OCI-LY1 (cell line): Measurements from ENCODE around the gene LDAH.
A peak's percentile ranks its signal among the peaks of the same experiment; 100 is the strongest.

ENCODE experiments used
- H2AFZ ChIP-seq: fragments of 200-600 bp; sonication (generic), shearing (Covaris generic); 2 replicates; pipeline ENCODE4 v1.6.0; 2014; ENCODE audit warnings: antibody characterized with exemption, mild to moderate bottlenecking, low read length
- H3F3A ChIP-seq: fragments of 200-600 bp; sonication (generic), shearing (Covaris generic); 2 replicates; pipeline ENCODE4 v1.6.0; 2014; ENCODE audit warnings: mild to moderate bottlenecking, antibody characterized with exemption, low read length, moderate library complexity; ENCODE audit not compliant: insufficient read depth
- H3K27ac ChIP-seq: fragments of 200-600 bp; sonication (generic); 2 replicates; pipeline ENCODE4 v1.5.1; 2014; ENCODE audit warnings: low read length, mixed run types, mild to moderate bottlenecking, low read depth; ENCODE audit not compliant: poor library complexity, severe bottlenecking
- H3K27me3 ChIP-seq: fragments of 200-600 bp; sonication (generic); 2 replicates; pipeline ENCODE4 v1.6.0; 2014; ENCODE audit warnings: antibody characterized with exemption, mild to moderate bottlenecking, low read length, moderate library complexity; ENCODE audit not compliant: insufficient read depth
- H3K36me3 ChIP-seq: fragments of 200-600 bp; sonication (generic); 2 replicates; pipeline ENCODE4 v1.6.1; 2014; ENCODE audit warnings: mild to moderate bottlenecking, antibody characterized with exemption, low read length, moderate library complexity, mixed read lengths; ENCODE audit not compliant: insufficient read depth
- H3K4me1 ChIP-seq: fragments of 200-600 bp; sonication (generic); 2 replicates; pipeline ENCODE4 v1.5.1; 2014; ENCODE audit warnings: mild to moderate bottlenecking, low read length, moderate library complexity; ENCODE audit not compliant: insufficient read depth, severe bottlenecking
- H3K4me2 ChIP-seq: fragments of 200-600 bp; sonication (generic), shearing (Covaris generic); 2 replicates; pipeline ENCODE4 v1.6.1; 2014; ENCODE audit warnings: low read length
- H3K4me3 ChIP-seq: fragments of 200-600 bp; sonication (generic); 2 replicates; pipeline ENCODE4 v1.5.1; 2014; ENCODE audit warnings: low read length, low read depth, mild to moderate bottlenecking, mixed read lengths; ENCODE audit not compliant: poor library complexity, severe bottlenecking
- H3K79me2 ChIP-seq: fragments of 200-600 bp; shearing (Covaris generic); 2 replicates; pipeline ENCODE4 v1.6.1; 2016; ENCODE audit warnings: mixed run types, low read length, mixed read lengths; ENCODE audit not compliant: insufficient read depth
- H3K9ac ChIP-seq: fragments of 200-600 bp; sonication (generic), shearing (Covaris generic); 2 replicates; pipeline ENCODE4 v1.6.1; 2014; ENCODE audit warnings: mild to moderate bottlenecking, low read length, mixed read lengths
- H3K9me2 ChIP-seq: fragments of 200-600 bp; sonication (generic), shearing (Covaris generic); 2 replicates; pipeline ENCODE4 v1.6.1; 2014; ENCODE audit warnings: low read depth, mild to moderate bottlenecking, low read length, mixed read lengths
- H3K9me3 ChIP-seq: fragments of 200-600 bp; shearing (Covaris generic); 2 replicates; pipeline ENCODE4 v1.6.1; 2014; ENCODE audit warnings: low read length, mixed read lengths
- H4K20me1 ChIP-seq: fragments of 200-600 bp; sonication (generic), shearing (Covaris generic); 2 replicates; pipeline ENCODE4 v1.6.0; 2016; ENCODE audit warnings: mild to moderate bottlenecking, low read length; ENCODE audit not compliant: insufficient read depth
- EZH2 ChIP-seq: fragments of 200-600 bp; sonication (generic), shearing (Covaris generic); IDR thresholded peaks from 2 replicates; pipeline ENCODE4 v1.8.0; 2017; ENCODE audit warnings: borderline replicate concordance, mixed run types, mild to moderate bottlenecking, antibody characterized with exemption, low read length, moderate library complexity, mixed read lengths
- TF ChIP-seq, protein P1 (sequence below): fragments of 200-600 bp; sonication (generic), shearing (Covaris generic); IDR thresholded peaks from 2 replicates; pipeline ENCODE4 v1.5.1; 2017; ENCODE audit warnings: mild to moderate bottlenecking, antibody characterized with exemption, low read length, moderate library complexity, mixed read lengths

Gene LDAH

DNA sequence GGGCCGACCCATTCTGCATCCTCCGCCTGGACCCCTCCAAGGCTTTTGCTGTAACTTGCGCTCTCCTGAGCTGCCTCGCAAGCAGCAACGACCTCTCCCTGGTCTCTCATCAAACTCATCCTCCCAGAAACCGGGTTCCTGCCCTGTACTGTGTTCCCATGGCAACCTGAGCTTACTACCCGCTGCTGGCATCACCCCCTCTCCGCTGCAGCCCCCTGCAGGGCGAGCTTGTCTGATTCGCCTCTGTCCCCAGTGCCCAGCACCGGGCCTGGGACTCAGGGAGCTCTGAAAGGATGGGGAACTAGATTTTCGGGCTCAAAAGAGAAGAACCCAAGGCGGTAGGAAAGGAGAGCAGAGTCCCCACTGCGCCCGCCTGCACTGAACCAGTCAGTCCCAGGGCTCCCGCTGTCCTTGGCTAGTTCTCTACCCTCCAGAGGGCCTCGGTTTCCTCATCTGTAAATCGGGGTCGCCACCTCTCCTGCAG, 172.5 kb downstream of the LDAH start:
- Histone ChIP-seq H3K79me2 (no peaks in the 10 kb centered on the region), H3K27me3 (no peaks in the 10 kb centered on the region), H2AFZ (no peak overlapping the region), H3K4me3 (peak overlapping the region; percentile 82), H3K4me1 (peaks cover 17% of the 10 kb centered on the region), H3K9me2 (no peaks in the 10 kb centered on the region), H3K27ac (no peak overlapping the region), H4K20me1 (no peaks in the 10 kb centered on the region), H3F3A (no peaks in the 10 kb centered on the region), H3K4me2 (peak overlapping the region; percentile 97), H3K9me3 (no peaks in the 10 kb centered on the region), H3K36me3 (no peaks in the 10 kb centered on the region), H3K9ac (peak overlapping the region; percentile 73)
- TF ChIP-seq, protein P1, sequence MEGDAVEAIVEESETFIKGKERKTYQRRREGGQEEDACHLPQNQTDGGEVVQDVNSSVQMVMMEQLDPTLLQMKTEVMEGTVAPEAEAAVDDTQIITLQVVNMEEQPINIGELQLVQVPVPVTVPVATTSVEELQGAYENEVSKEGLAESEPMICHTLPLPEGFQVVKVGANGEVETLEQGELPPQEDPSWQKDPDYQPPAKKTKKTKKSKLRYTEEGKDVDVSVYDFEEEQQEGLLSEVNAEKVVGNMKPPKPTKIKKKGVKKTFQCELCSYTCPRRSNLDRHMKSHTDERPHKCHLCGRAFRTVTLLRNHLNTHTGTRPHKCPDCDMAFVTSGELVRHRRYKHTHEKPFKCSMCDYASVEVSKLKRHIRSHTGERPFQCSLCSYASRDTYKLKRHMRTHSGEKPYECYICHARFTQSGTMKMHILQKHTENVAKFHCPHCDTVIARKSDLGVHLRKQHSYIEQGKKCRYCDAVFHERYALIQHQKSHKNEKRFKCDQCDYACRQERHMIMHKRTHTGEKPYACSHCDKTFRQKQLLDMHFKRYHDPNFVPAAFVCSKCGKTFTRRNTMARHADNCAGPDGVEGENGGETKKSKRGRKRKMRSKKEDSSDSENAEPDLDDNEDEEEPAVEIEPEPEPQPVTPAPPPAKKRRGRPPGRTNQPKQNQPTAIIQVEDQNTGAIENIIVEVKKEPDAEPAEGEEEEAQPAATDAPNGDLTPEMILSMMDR = no peak
- no peak for TF ChIP-seq EZH2

- H3K79me2 ChIP-seq = no peaks in the 10 kb centered on the region
- H3K9ac ChIP-seq = peak overlapping the region; percentile 73; the same call in 1 of the 2 replicates
- peak overlapping the region; percentile 82 for H3K4me3 ChIP-seq
- no peaks in the 10 kb centered on the region for H3K27me3 ChIP-seq
- H3K9me2 ChIP-seq = no peaks in the 10 kb centered on the region
- no peak for TF ChIP-seq EZH2
- TF ChIP-seq, protein P1 = no peak
- peaks cover 17% of the 10 kb centered on the region for H3K4me1 ChIP-seq
- no peaks in the 10 kb centered on the region for H3K9me3 ChIP-seq
- H3F3A ChIP-seq = no peaks in the 10 kb centered on the region
- no peaks in the 10 kb centered on the region; the same call in 1 of the 2 replicates for H3K36me3 ChIP-seq
- no peak overlapping the region for H3K27ac ChIP-seq
- H4K20me1 ChIP-seq = no peaks in the 10 kb centered on the region
- H2AFZ ChIP-seq = no peak overlapping the region
- peak overlapping the region; percentile 97 for H3K4me2 ChIP-seq
Observed at GRCh38 chr2:20649976-20650375, 172.9 kb downstream of the LDAH start.

GRCh38 chr2:20649576-20649975, 173.3 kb downstream of the LDAH start:
- H3K4me3 ChIP-seq = peak overlapping the region; percentile 82
- H3K4me2 ChIP-seq = peak overlapping the region; percentile 97

More at GRCh38 chr2:20649576-20649975, 173.3 kb downstream of the LDAH start:
- no peak overlapping the region for H2AFZ ChIP-seq
- TF ChIP-seq EZH2 = no peak
- TF ChIP-seq, protein P1 = no peak
- no peaks in the 10 kb centered on the region for H3K27me3 ChIP-seq
- no peaks in the 10 kb centered on the region for H3K9me2 ChIP-seq
- H3F3A ChIP-seq = no peaks in the 10 kb centered on the region
- no peaks in the 10 kb centered on the region for H3K79me2 ChIP-seq
- H3K27ac ChIP-seq = no peak overlapping the region
- no peaks in the 10 kb centered on the region for H3K9me3 ChIP-seq
- no peaks in the 10 kb centered on the region for H4K20me1 ChIP-seq
- H3K36me3 ChIP-seq = no peaks in the 10 kb centered on the region; the same call in 1 of the 2 replicates
- no peak overlapping the region; the same call in 1 of the 2 replicates for H3K9ac ChIP-seq
- H3K4me1 ChIP-seq = peaks cover 17% of the 10 kb centered on the region
